Prostate gland (tissue), 2 donors: ENCODE data around the gene TM7SF2.

Source experiments
- POLR2A ChIP-seq: fragments of 450-650 bp; IDR thresholded peaks from one replicate; pipeline ENCODE4 v1.6.1; 2016; ENCODE audit warnings: antibody characterized with exemption, mild to moderate bottlenecking
- POLR2AphosphoS5 ChIP-seq: sonication (generic); formaldehyde crosslinking; IDR thresholded peaks from one replicate; pipeline ENCODE4 v1.6.1; 2017; ENCODE audit warnings: antibody characterized with exemption
- TF ChIP-seq, protein P1 (sequence below), 4 experiments: fragments of 200-600 bp in 2 of 4; fragments of 450-650 bp in 2 of 4; sonication (generic) in 2 of 4; IDR thresholded peaks; 1 replicate in 3 of 4; 2 replicates in 1 of 4; pipeline ENCODE4 v1.5.1; 2016 to 2019; ENCODE audit warnings: antibody characterized with exemption in 4 of 4, mild to moderate bottlenecking in 2 of 4, moderate library complexity in 2 of 4

DNA sequence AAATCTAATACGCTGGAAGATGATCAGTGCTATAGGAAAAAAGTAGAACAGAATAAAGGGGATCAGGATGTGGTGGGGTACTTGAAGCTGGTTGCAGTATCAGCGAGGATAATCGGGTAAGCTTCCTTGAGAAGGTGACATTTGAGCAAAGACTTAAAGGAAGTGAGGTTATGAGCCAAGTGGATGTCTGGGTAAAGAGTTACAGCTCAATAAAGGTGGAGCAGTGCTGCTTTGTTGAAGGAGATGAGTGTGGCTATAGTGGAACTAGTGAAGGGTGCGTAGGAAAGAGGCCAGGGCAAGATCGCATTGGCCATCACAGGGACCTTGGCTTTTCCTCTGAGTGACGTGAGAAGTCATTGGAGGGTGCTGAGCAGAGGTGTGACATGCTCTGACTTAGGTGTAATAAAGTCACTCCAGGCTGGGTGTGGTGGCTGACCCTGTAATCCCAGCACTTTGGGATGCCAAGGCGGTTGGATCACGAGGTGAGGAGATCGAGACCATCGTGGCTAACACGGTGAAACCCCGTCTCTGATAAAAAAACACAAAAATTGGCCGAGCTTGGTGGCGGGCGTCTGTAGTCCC is 24.9 kb downstream of the TM7SF2 start:
- TF ChIP-seq, protein P1, sequence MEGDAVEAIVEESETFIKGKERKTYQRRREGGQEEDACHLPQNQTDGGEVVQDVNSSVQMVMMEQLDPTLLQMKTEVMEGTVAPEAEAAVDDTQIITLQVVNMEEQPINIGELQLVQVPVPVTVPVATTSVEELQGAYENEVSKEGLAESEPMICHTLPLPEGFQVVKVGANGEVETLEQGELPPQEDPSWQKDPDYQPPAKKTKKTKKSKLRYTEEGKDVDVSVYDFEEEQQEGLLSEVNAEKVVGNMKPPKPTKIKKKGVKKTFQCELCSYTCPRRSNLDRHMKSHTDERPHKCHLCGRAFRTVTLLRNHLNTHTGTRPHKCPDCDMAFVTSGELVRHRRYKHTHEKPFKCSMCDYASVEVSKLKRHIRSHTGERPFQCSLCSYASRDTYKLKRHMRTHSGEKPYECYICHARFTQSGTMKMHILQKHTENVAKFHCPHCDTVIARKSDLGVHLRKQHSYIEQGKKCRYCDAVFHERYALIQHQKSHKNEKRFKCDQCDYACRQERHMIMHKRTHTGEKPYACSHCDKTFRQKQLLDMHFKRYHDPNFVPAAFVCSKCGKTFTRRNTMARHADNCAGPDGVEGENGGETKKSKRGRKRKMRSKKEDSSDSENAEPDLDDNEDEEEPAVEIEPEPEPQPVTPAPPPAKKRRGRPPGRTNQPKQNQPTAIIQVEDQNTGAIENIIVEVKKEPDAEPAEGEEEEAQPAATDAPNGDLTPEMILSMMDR (IDR thresholded peaks at IDR 0.05), result no peak
- TF ChIP-seq POLR2A (no peak), POLR2AphosphoS5 (no peak)
